IPS DF 4.7 (cell line): Measurements from ENCODE around the gene RC3H1.
"Not testable (repeated sequence)": the region's sequence is repeated elsewhere in the genome, so short reads cannot be mapped to it uniquely, and the experiment has no call there.

Source experiments
- DNase-seq: peaks from one replicate; pipeline ENCODE4 v3.0.0-alpha.2; 2013; ENCODE audit warnings: low spot score; ENCODE audit errors: extremely low read depth

The RC3H1 gene

DNA sequence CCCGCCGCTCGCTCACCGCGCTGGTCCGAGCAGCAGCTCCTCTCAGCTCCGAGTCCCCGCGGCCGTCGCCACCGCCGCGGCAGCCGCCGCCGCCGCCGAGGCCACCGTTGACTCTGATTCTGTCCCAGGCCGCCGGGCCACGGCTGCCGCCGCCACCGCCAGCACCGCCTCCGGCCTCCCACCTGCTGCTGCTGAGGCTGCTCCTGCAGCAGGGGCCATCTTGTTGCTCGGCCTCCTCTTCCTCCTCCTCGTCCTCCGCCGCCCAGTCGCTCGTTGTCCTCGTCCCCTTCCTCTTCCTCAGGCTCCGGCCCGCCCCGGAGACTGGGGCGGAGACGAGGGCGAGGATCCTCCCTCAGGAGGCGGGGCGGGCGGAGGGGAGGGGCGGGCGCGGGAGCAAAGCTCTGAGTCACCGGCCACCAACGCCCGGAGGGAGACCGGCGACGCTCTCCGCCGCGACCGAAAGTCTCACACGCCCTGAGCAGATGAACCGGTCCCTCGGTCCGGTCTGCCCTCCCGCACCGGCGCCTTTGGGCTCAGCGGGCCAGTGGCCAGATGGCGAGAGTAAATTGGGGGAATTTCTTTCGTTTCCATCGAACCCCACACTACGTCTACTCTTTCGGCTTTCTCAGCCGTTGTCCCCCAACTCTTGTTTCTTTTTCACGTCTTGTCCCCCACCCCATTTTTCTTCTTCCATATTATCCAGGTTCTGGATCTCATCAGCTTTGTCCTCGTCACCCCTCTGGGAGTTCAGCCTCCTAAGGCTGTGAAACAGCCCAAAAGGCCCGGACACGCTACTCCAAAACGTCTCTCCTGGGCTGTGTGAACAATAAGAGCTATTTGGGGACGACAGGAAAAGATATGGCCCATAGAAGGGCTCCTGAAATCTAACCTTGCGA lies at the start of gene RC3H1:
Gene RC3H1, minus strand, starts transcription at position 278 of the 896 bp plus-strand sequence. CDS start 29,372 bp downstream, outside the sequence.
- DNase-seq, result no peak

DNA sequence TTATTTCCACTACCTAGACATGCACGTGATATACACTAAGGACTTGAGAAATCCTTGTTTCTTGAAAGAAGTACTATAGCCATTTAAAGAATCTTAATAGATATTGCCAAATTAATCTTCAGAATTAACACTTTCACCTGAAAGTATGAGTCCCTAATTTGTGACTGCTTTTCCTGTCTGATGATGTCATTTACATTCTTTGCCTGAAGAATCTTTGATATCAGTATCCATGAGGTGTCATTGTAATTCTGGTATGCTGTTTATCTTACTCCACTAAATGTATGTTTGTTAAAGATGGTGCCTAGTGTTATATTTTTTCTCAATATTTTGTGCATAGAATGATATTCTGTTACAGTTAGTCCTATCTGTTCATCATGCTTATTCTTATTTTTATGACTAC lies 48.5 kb upstream of the RC3H1 start:
- no peak for DNase-seq

DNA sequence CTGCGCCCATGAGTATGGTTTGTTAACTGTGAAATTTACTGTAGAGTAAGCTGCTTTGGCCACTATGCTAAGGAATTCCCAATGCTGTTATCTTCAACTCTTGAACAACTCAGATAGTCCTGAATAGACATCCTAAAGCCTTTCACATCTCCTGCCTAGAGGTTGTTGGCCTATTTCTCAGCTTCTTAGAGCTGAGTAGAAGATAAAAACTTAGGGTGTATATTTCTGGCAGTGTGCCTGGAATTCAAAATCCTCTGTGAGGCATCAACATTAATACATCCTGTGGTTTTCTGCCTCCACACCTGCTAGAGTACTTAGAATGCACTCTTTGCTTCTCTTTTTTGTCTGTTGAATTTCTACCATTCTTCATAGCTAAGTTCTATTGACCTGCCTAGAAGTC lies 45.8 kb upstream of the RC3H1 start:
- no peak for DNase-seq

DNA sequence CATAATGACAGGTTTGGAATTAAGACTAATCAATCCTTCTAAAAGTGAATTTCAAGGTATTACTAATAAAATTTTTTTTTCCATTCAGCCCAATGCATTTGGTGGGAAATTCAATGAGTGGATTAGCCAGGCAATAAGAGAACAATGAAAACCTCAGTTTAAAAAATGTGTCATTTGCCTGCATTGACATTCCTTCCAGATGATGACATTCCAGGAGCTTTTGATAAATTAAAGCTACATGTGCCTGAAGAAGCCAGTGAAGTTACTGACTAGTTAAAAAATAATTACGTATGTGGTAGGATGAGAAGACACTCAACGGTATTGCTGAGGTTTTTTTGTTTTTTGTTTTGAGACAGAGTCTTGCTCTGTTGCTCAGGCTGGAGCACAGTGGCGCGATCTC lies 37.9 kb upstream of the RC3H1 start:
- no peak for DNase-seq

- no peak for DNase-seq
Observed at GRCh38 chr1:174058624-174059023, 36.5 kb upstream of the RC3H1 start.

DNA sequence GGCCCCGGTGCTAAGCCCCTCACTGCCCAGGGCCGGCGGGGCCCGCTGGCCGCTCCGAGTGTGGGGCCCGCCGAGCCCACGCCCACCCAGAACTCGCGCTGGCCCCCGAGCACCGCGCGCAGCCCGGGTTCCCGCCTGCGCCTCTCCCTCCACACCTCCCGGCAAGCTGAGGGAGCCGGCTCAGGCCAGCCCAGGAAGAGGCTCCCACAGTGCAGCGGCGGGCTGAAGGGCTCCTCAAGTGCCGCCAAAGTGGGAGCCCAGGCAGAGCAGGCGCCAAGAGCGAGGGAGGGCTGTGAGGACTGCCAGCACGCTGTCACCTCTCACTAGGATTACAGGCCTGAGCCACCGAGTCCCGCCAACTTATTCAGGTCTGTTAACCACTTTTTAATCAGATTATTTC lies 34.5 kb upstream of the RC3H1 start:
- not testable (repeated sequence) for DNase-seq

DNA sequence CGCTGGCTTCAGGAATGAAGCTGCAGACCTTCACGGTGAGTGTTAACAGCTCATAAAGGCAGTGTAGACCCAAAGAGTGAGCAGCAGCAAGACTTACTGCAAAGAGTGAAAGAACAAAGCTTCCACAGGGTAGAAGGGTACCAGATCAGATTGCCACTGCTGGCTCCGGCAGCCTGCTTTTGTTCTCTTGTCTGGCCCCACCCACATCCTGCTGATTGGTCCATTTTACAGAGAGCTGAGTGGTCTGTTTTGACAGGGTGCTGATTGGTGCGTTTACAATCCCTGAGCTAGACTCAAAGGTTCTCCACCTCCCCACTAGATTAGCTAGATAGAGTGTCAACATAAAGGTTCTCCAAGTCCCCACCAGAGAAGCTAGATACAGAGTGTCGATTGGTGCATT lies 33.6 kb upstream of the RC3H1 start:
- not testable (repeated sequence) for DNase-seq

DNA sequence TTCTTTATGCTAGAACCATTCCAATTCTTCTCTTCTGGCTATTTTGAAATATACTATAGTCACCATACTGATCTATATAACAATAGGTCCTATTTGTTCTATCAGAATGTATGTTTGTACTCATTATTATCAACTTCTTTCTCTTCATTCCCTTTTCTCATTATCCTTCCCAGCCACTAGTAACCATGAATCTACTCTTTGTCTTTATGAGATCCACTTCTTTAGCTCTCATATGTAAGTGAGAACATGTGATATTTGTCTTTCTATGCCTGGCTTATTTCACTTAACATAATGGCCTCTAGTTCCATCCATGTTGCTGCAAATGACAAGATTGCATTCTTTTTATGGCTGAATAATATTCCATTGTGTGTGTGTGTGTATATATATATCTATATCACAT lies 31.7 kb upstream of the RC3H1 start:
- DNase-seq, result no peak

DNA sequence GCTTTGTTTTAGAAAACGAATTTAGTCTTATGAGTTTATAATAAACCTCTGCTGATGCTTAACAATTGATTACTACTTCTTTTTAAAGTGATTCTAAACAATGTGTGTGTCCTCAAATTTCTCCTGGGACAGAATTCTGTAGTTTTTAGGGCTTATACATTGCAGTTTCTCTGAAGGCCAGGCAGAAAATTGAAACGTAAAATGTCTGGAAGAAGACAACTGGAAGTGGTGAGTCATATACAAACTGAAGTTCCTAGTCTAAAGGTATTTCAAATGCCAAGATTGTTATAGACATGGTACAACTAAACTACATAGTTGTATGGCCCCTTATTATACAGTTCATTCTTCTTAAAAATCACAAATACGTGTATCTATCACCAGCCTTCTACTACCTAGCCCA lies 30.5 kb upstream of the RC3H1 start:
- no peak for DNase-seq

GRCh38 chr1:174051956-174052355 lies 29.8 kb upstream of the RC3H1 start:
- no peak for DNase-seq

DNA sequence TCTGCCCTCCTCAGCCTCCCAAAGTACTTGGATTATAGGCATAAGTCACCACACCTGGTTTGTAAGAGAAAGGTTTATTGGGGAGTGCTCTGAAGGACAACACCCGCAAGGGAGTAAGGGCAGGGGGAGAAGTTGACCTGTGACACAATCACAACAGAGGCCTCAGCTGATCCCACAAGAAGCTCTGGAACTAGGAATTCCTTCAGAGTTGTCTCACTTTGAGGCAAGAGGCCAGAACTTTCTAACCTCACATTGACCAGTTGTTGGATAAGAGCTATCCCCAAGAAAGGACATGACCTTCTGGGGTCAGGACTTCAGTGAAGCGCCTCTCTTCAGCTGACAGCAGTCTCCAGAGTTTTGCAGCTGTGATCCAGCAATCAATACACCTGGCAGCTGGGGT lies 27.4 kb upstream of the RC3H1 start:
- DNase-seq, result no peak

- no peak for DNase-seq
Observed at GRCh38 chr1:174044418-174045222, 22.5 kb upstream of the RC3H1 start.

GRCh38 chr1:174042509-174042908 lies 20.4 kb upstream of the RC3H1 start:
- DNase-seq, result not testable (repeated sequence)

DNA sequence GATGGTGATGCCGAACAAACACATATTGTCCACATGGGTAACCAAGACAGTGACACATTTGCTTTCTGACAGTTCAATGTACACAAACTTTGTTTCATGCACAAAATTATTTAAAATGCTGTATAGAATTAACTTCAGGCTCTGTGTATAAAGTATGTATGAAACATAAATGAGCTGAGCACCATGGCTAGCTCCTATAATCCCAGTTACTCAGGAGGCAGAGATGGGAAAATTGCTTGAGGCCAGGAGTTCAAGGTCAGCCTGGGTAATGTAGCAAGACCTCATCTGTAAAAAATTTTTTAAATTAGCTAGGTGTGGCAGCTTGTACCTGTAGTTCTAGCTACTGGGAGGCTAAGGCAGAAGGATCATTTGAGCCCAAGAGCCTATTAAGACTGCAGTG lies 19.2 kb upstream of the RC3H1 start:
- no peak for DNase-seq

GRCh38 chr1:174040387-174040786 lies 18.2 kb upstream of the RC3H1 start:
- DNase-seq, result no peak

GRCh38 chr1:174039027-174039426 lies 16.9 kb upstream of the RC3H1 start:
- no peak for DNase-seq

- DNase-seq, result no peak
Observed at GRCh38 chr1:174036798-174037197, 14.6 kb upstream of the RC3H1 start.

GRCh38 chr1:174036204-174036603 lies 14.0 kb upstream of the RC3H1 start:
- DNase-seq, result no peak

DNA sequence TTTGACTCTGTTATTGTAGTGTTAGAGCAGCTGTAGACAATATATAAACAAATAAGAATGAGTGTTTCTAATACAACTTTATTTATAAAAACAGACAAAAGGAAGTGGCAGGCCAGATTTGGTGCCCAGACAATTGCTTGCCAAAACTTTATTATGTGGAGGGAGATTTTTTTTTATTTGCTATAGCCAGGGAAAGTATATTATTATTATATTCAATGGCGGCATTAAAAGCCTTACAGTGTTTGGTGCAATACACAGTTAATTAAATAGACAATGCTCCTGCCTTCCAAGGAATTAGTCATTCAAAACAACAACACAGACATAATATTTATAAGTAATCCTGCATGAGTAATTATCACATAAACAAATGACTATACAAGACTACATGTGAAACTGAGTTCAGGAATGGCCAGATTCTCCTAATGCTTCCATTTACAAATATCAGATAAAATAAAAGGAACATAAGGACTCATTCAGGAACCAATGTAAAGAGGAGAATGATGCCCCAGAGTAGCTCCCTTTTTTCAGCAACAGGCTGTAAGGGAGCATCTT lies 10.6 kb upstream of the RC3H1 start:
- DNase-seq, result no peak

DNA sequence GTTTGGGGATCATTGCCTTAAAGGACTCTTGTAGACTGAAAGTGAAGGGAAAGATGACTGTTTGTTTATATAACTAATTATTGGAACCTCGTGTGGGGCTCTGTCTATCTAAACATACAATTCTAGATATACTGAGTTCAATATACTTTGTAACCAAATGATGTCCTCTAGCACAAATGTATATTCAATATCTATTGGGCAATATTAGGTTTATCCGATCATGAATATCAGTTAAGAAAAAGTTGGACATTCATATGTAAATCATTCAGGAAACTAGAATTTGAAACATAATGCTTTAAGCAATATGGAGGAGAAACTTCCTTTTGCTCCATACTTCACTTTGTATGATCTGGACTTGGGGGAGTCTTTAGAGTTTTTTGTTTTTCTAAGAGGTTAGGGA lies 8.9 kb upstream of the RC3H1 start:
- DNase-seq, result no peak

DNA sequence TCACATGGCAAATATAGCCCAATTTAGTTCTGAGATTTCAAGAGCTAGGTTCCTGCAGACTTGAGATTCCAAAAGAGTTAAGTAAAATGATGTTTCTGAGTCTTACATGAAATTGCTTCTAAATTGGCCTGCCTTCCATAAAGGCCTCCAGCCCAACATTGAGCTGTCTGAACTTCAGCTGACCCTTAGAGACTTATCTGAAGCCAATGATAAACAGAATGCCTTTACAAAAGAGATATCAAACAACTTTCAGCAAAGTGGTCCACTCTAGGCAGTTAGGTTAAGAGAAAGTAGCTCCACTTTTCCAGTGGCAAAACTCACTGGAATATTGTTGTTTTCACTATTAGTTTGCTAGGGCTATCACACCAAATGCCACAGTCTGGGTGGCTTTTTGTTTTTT lies 6.3 kb upstream of the RC3H1 start:
- no peak for DNase-seq

DNA sequence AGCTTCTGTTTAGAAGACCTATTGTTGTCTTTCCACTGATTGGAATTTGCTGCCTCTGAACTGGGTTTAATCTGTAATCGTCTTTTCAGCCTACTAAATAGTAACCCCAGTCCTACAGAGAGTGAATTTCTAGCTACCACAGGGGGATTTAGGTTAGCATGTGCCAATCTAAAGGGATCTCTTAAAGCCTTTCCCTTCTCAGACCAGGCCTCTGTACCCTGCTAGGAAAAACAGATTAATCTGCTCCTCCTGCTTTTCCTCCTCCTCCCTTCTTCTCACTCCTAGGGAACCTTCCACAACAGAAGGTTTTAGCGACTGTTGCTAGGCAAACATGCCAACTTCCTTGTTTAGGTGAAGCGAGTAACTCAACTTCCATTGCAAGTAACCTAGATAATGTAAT lies 1.3 kb upstream of the RC3H1 start:
- no peak for DNase-seq
